IMR-90 (cell line): Measurements from ENCODE around the gene TAF11L12.
"Not testable (repeated sequence)": the region's sequence is repeated elsewhere in the genome, so short reads cannot be mapped to it uniquely, and the experiment has no call there.

Experiments used
- BHLHE40 ChIP-seq: fragments of 150-350 bp; IDR thresholded peaks from 2 replicates; pipeline ENCODE4 v1.6.1; 2016; ENCODE audit warnings: mild to moderate bottlenecking, low read depth, low read length
- CTCF ChIP-seq: conservative IDR thresholded peaks from 2 replicates; pipeline ENCODE4 v1.5.1; 2012; ENCODE audit warnings: mild to moderate bottlenecking, low read depth, low read length, improper control_type of control experiment
- ELK1 ChIP-seq: fragments of 150-350 bp; IDR thresholded peaks from 2 replicates; pipeline ENCODE4 v1.6.1; 2016; ENCODE audit warnings: low read depth, mild to moderate bottlenecking, low read length, moderate library complexity, borderline replicate concordance

GRCh38 chr5:17655201-17655759 lies 45.1 kb downstream of the TAF11L12 start:
- TF ChIP-seq CTCF, BHLHE40, ELK1: not testable (repeated sequence)
